ENCODE measurements around the gene TMEFF2. TPM values are rescaled to one million over a fixed set of nuclear protein-coding genes. Genes with fewer than 3 reads are reported as not detected.

TMEFF2 gene
- total RNA-seq, 4 donors from 2014 or later, result 0.27 to 0.32 TPM; not detected in 2

DNA sequence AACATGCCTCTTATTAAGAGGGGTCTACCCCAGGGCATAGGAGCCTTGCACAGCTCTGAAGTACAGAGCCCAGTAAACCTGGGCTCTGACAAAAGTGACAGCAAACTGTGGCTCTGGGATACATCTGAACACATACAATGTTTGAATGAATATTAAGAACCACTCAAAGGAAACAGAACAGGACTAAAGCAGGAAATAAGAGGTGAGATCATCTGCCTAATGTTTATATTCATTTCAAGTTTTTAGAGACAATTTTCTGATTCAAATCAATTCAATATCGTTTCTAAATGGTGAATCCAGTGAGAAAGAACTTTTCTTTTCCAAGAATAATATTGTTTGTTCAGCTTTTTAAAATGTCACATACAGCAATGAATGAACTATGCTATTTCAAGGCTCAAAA lies 211.1 kb downstream of the TMEFF2 start:
- 31 to 59% methylated on average over 1 of the region's 1 CpG for WGBS, 2 donors (ENCODE audit: low coverage in 1 of 2)
- intact Hi-C loops (cut with DNase I; ENCODE audit: low total_unique reads), result no loop called here
- Histone ChIP-seq H3K9me3 (no peaks in the 10 kb centered on the region), H3K4me1 (no peaks in the 10 kb centered on the region), H3K27me3 (no peaks in the 10 kb centered on the region), H3K36me3 (no peaks in the 10 kb centered on the region), H3K4me3 (no peak overlapping the region), H3K27ac (no peak overlapping the region)
- in situ Hi-C loops (cut with MboI; ENCODE audit: low pct_ligation_motif_present in 1 of 4, low pct_unique_long_range_greater_than_20kb in 1 of 4, low sequenced_read_pairs in 3 of 4), result no loop called here
- no peak for TF ChIP-seq EP300 (IDR thresholded peaks at IDR 0.05; ENCODE audit: low read depth)
- TF ChIP-seq POLR2AphosphoS5 (IDR thresholded peaks at IDR 0.05), result no peak
- TF ChIP-seq, protein P1, sequence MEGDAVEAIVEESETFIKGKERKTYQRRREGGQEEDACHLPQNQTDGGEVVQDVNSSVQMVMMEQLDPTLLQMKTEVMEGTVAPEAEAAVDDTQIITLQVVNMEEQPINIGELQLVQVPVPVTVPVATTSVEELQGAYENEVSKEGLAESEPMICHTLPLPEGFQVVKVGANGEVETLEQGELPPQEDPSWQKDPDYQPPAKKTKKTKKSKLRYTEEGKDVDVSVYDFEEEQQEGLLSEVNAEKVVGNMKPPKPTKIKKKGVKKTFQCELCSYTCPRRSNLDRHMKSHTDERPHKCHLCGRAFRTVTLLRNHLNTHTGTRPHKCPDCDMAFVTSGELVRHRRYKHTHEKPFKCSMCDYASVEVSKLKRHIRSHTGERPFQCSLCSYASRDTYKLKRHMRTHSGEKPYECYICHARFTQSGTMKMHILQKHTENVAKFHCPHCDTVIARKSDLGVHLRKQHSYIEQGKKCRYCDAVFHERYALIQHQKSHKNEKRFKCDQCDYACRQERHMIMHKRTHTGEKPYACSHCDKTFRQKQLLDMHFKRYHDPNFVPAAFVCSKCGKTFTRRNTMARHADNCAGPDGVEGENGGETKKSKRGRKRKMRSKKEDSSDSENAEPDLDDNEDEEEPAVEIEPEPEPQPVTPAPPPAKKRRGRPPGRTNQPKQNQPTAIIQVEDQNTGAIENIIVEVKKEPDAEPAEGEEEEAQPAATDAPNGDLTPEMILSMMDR (IDR thresholded peaks at IDR 0.05), result no peak
- no peak for TF ChIP-seq POLR2A (IDR thresholded peaks at IDR 0.05)
- no peak for DNase-seq

DNA sequence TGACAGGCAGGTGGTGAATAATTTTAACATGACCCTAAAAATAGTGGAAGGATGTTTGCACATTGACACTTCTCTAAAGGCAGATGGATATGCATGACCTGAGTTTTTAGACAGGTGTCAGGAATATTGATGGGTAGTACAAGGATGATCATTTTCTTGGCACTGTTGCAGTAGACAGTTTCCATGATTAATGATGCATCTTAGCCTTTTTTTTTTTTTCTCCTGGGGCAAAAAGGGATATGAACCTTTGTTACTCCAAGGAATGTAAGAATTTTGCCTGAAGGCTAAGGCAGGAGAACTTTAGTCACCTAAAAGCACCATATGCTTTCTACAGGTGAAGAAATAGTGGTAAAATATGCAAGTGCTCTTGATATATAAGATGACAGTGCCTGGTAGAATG lies 211.5 kb downstream of the TMEFF2 start:
- H3K4me1 ChIP-seq, result no peaks in the 10 kb centered on the region
- TF ChIP-seq, protein P1 (IDR thresholded peaks at IDR 0.05), result no peak
- no peak for TF ChIP-seq POLR2AphosphoS5 (IDR thresholded peaks at IDR 0.05)
- TF ChIP-seq POLR2A (IDR thresholded peaks at IDR 0.05), result no peak
- no peak for TF ChIP-seq EP300 (IDR thresholded peaks at IDR 0.05; ENCODE audit: low read depth)
- no peaks in the 10 kb centered on the region for H3K9me3 ChIP-seq
- in situ Hi-C loops (cut with MboI; ENCODE audit: low pct_ligation_motif_present in 1 of 4, low pct_unique_long_range_greater_than_20kb in 1 of 4, low sequenced_read_pairs in 3 of 4), result no loop called here
- H3K36me3 ChIP-seq, result no peaks in the 10 kb centered on the region
- DNase-seq, result no peak
- no peak overlapping the region for H3K4me3 ChIP-seq
- H3K27ac ChIP-seq, result no peak overlapping the region
- H3K27me3 ChIP-seq, result no peaks in the 10 kb centered on the region
- intact Hi-C loops (cut with DNase I; ENCODE audit: low total_unique reads), result no loop called here

DNA sequence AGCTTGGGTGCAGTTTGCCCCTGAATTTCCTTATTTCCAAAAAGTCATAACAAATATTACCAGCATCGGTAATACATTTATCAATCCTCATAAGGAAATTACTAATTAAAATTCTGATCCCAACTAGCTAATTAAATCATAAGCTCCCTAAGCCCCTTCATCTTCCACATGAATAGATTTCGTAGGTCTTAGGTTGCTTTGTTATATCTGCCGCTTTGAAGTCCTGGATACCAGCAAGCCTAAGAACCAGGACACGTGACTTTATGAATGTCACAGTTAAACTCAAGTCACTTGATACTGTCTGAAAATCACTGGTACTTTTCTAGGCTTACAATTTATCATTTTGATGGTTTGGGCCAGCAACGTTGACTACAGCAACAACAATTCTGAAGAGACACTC lies 213.0 kb downstream of the TMEFF2 start:
- TF ChIP-seq, protein P1 (IDR thresholded peaks at IDR 0.05), result no peak
- TF ChIP-seq EP300 (IDR thresholded peaks at IDR 0.05; ENCODE audit: low read depth) (no peak), POLR2AphosphoS5 (IDR thresholded peaks at IDR 0.05) (no peak), POLR2A (IDR thresholded peaks at IDR 0.05) (no peak)

DNA sequence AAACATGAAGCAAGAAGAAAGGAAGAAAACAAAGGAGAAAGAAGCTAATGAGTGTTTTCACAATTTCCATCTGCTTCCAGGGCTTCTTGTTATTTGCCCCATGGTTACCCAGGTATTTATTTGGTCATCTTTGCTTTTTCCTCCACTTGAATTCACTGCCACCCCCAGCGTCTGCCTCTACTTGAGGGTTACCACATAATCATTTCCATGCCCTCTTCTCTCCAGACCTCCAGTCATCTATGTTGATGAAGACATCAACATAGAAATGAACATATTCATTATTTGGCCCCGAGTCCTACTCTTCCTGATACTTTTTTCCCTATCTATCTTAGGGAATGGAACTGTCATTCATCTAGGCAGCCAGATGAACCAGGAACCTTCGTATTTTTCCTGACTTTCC lies 214.2 kb downstream of the TMEFF2 start:
- 82 to 84% methylated on average over 3 of the region's 3 CpGs for WGBS, 2 donors (ENCODE audit: low coverage in 1 of 2)
- in situ Hi-C loops (cut with MboI; ENCODE audit: low pct_ligation_motif_present in 1 of 4, low pct_unique_long_range_greater_than_20kb in 1 of 4, low sequenced_read_pairs in 3 of 4), result no loop called here

More for the DNA sequence above, 213.0 kb downstream of the TMEFF2 start:
- no peak overlapping the region for H3K27ac ChIP-seq
- H3K4me1 ChIP-seq, result peaks cover 0 to under 1% (median 0%) of the 10 kb centered on the region in 4 donors
- DNase-seq, result no peak
- in situ Hi-C loops (cut with MboI; ENCODE audit: low pct_ligation_motif_present in 1 of 4, low pct_unique_long_range_greater_than_20kb in 1 of 4, low sequenced_read_pairs in 3 of 4) (no loop called here), intact Hi-C loops (cut with DNase I; ENCODE audit: low total_unique reads) (no loop called here)
- 80 to 90% methylated on average over 4 to 5 of the region's 5 CpGs for WGBS, 2 donors (ENCODE audit: low coverage in 1 of 2)
- H3K36me3 ChIP-seq, result no peaks in the 10 kb centered on the region
- no peak overlapping the region for H3K4me3 ChIP-seq
- no peaks in the 10 kb centered on the region for H3K9me3 ChIP-seq
- no peaks in the 10 kb centered on the region for H3K27me3 ChIP-seq

More for the DNA sequence above, 214.2 kb downstream of the TMEFF2 start:
- Histone ChIP-seq H3K27me3 (no peaks in the 10 kb centered on the region), H3K9me3 (no peaks in the 10 kb centered on the region), H3K36me3 (no peaks in the 10 kb centered on the region), H3K4me3 (no peak overlapping the region), H3K27ac (no peak overlapping the region), H3K4me1 (peaks cover 0 to 7% (median 0%) of the 10 kb centered on the region in 4 donors)
- TF ChIP-seq POLR2A (IDR thresholded peaks at IDR 0.05), result no peak
- TF ChIP-seq, protein P1 (IDR thresholded peaks at IDR 0.05), result no peak
- no peak for TF ChIP-seq POLR2AphosphoS5 (IDR thresholded peaks at IDR 0.05)
- TF ChIP-seq EP300 (IDR thresholded peaks at IDR 0.05; ENCODE audit: low read depth), result no peak
- no peak for DNase-seq
- intact Hi-C loops (cut with DNase I; ENCODE audit: low total_unique reads), result no loop called here
